Breast epithelium (tissue), 4 donors: ENCODE results near the gene HABP4. TPM values are rescaled to one million over a fixed set of nuclear protein-coding genes. Genes with fewer than 3 reads are reported as not detected.

Experiments used
- DNase-seq, 2 donors: peaks; one replicate each; pipeline ENCODE4 v3.0.0-alpha.2; 2019; ENCODE audit warnings: low spot score in 2 of 2
- H3K27ac ChIP-seq, 2 donors: fragments of 200-600 bp; sonication (generic) in 1 of 2; one replicate each; pipeline ENCODE4 v1.5.1; 2016 to 2019; ENCODE audit warnings: mild to moderate bottlenecking in 1 of 2
- H3K27me3 ChIP-seq, 2 donors: fragments of 200-600 bp; sonication (generic) in 1 of 2; one replicate each; pipeline versions ENCODE4 v1.5.1 to v1.6.0; 2017 to 2019; ENCODE audit warnings: control low read depth in 1 of 2, mild to moderate bottlenecking in 1 of 2
- H3K36me3 ChIP-seq: fragments of 200-600 bp; one replicate; pipeline ENCODE4 v1.5.1; 2019
- H3K4me1 ChIP-seq, 2 donors: fragments of 200-600 bp; sonication (generic); one replicate each; pipeline ENCODE4 v1.5.1; 2016 to 2019; ENCODE audit warnings: control low read depth in 1 of 2
- H3K4me3 ChIP-seq, 3 donors: fragments of 200-600 bp; sonication (generic); 1 replicate in 2 of 3; 2 replicates in 1 of 3; pipeline ENCODE4 v1.5.1; 2016 to 2019; ENCODE audit warnings: mild to moderate bottlenecking in 3 of 3, moderate library complexity in 2 of 3
- H3K9me3 ChIP-seq, 2 donors: fragments of 200-600 bp; sonication (generic) in 1 of 2; one replicate each; pipeline ENCODE4 v1.5.1; 2016 to 2019; ENCODE audit warnings: control low read depth in 1 of 2
- CTCF ChIP-seq, 3 donors: fragments of 450-650 bp; IDR thresholded peaks; one replicate each; pipeline ENCODE4 v1.5.1; 2016 to 2017; ENCODE audit warnings: antibody characterized with exemption in 3 of 3, mild to moderate bottlenecking in 3 of 3, moderate library complexity in 3 of 3
- POLR2A ChIP-seq: fragments of 450-650 bp; IDR thresholded peaks from one replicate; pipeline ENCODE4 v1.6.1; 2016; ENCODE audit warnings: antibody characterized with exemption, mild to moderate bottlenecking, moderate library complexity
- POLR2AphosphoS5 ChIP-seq, 3 donors: sonication (generic); formaldehyde crosslinking; IDR thresholded peaks; one replicate each; pipeline ENCODE4 v1.6.1; 2017; ENCODE audit warnings: antibody characterized with exemption in 3 of 3
- intact Hi-C: fragments of 100-400 bp; cut with DNase I; formaldehyde crosslinking; loops from one replicate; pipeline ENCODE4 v1.15.1; 2023; ENCODE audit warnings: low total_unique reads
- total RNA-seq, 3 donors: library from RNA; depleted of rRNA; stranded (reverse); fragments of >200 nt; gene quantifications; one replicate each; pipeline ENCODE4 v1.1.0, GENCODE V29; 2016

Gene HABP4
- total RNA-seq, 3 donors from 2014 or later = 9.7 to 26.6 (median 22.3) TPM

DNA sequence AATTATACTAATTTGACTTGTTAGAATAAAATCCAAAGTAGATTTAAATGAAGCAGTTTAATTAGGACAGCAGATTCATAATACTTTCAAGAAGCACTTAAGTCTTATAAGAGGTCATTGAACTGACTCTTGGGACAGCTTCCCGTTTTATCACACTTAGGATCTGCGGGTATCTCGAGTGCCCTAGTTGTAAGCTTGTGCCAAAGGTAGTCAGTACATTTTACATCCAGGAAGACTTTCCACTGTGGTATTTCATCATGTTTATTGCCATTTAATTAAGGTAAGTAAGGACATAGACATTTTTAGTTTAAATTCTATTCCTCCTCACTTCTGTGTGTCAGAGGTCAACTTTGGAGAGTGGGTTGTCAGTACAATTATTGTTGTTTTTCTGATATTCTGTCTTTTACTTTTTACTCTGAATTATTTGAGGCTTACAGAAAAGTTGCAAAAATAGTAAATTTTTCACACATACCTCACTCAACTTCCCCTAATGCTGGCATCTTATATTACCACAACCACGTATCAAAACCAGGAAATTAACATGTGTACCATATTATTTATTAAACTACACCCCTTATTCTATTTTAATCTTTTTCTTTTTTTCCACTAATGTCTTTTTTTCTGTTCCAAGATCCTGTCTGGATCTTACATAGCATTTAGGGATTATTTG is 24.3 kb upstream of the HABP4 start:
- Histone ChIP-seq H3K27me3 (no peaks in the 10 kb centered on the region), H3K27ac (peak overlapping the region in 1 of 2 donors; percentile 28), H3K4me1 (peaks cover 0 to 5% of the 10 kb centered on the region in 2 donors), H3K36me3 (no peaks in the 10 kb centered on the region), H3K4me3 (no peak overlapping the region), H3K9me3 (no peaks in the 10 kb centered on the region)
- DNase-seq = no peak
- intact Hi-C loops = no loop called here
- no peak for TF ChIP-seq POLR2A
- TF ChIP-seq CTCF (IDR thresholded peaks at IDR 0.05) = no peak
- no peak for TF ChIP-seq POLR2AphosphoS5 (IDR thresholded peaks at IDR 0.05)

DNA sequence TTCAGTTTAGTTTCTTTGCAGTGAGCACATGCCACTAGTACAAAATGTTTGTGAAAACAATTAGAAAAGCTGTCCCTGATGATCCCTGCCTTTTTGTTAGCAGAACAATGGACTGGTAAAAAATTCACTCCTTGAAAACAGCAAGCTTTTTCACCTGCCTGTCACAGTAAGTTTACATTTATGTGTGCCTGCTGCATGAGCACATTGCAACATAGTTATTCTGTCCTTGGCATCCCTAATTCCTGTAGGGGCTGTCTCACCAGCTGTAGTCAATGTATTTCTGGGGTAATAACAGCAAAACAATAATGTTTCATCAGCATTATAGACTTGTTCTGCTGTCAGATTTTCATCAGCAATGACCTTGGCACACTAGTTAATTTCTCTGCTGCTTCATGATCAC is 20.2 kb upstream of the HABP4 start:
- intact Hi-C loops = no loop called here
- DNase-seq = no peak
- H3K27ac ChIP-seq = no peak overlapping the region
- no peak overlapping the region for H3K4me3 ChIP-seq
- H3K36me3 ChIP-seq = no peaks in the 10 kb centered on the region
- no peaks in the 10 kb centered on the region for H3K4me1 ChIP-seq
- TF ChIP-seq POLR2A (no peak), CTCF (IDR thresholded peaks at IDR 0.05) (no peak)
- H3K9me3 ChIP-seq = no peaks in the 10 kb centered on the region
- H3K27me3 ChIP-seq = no peaks in the 10 kb centered on the region

GRCh38 chr9:96430377-96430776 is 19.6 kb upstream of the HABP4 start:
- intact Hi-C loops = no loop called here
- no peak for DNase-seq
- Histone ChIP-seq H3K9me3 (no peaks in the 10 kb centered on the region), H3K36me3 (no peaks in the 10 kb centered on the region), H3K4me1 (no peaks in the 10 kb centered on the region), H3K4me3 (no peak overlapping the region), H3K27ac (no peak overlapping the region), H3K27me3 (no peaks in the 10 kb centered on the region)
- no peak for TF ChIP-seq POLR2A
- no peak for TF ChIP-seq CTCF (IDR thresholded peaks at IDR 0.05)
- no peak for TF ChIP-seq POLR2AphosphoS5 (IDR thresholded peaks at IDR 0.05)

- TF ChIP-seq POLR2A (no peak), POLR2AphosphoS5 (IDR thresholded peaks at IDR 0.05) (no peak), CTCF (IDR thresholded peaks at IDR 0.05) (no peak)
Measured at GRCh38 chr9:96435345-96435744, 14.6 kb upstream of the HABP4 start.

GRCh38 chr9:96436063-96436455 is 13.9 kb upstream of the HABP4 start:
- H3K36me3 ChIP-seq = no peaks in the 10 kb centered on the region
- no peak overlapping the region for H3K27ac ChIP-seq
- no peaks in the 10 kb centered on the region for H3K9me3 ChIP-seq
- intact Hi-C loops = no loop called here
- TF ChIP-seq POLR2A (no peak), CTCF (IDR thresholded peaks at IDR 0.05) (no peak), POLR2AphosphoS5 (IDR thresholded peaks at IDR 0.05) (no peak)
- H3K4me3 ChIP-seq = no peak overlapping the region
- H3K4me1 ChIP-seq = no peaks in the 10 kb centered on the region
- H3K27me3 ChIP-seq = no peaks in the 10 kb centered on the region
- DNase-seq = no peak

More at GRCh38 chr9:96435345-96435744, 14.6 kb upstream of the HABP4 start:
- Histone ChIP-seq H3K4me1 (no peaks in the 10 kb centered on the region), H3K27me3 (no peaks in the 10 kb centered on the region), H3K4me3 (no peak overlapping the region), H3K27ac (no peak overlapping the region), H3K9me3 (no peaks in the 10 kb centered on the region), H3K36me3 (no peaks in the 10 kb centered on the region)
- DNase-seq = no peak
- intact Hi-C loops = no loop called here
